ENCODE measurements around the gene MYO1E. TPM values are rescaled to one million over a fixed set of nuclear protein-coding genes. Genes with fewer than 3 reads are reported as not detected.

The MYO1E gene
- total RNA-seq, 6 experiments from 2014 or later: 108 to 142 (median 115) TPM

DNA sequence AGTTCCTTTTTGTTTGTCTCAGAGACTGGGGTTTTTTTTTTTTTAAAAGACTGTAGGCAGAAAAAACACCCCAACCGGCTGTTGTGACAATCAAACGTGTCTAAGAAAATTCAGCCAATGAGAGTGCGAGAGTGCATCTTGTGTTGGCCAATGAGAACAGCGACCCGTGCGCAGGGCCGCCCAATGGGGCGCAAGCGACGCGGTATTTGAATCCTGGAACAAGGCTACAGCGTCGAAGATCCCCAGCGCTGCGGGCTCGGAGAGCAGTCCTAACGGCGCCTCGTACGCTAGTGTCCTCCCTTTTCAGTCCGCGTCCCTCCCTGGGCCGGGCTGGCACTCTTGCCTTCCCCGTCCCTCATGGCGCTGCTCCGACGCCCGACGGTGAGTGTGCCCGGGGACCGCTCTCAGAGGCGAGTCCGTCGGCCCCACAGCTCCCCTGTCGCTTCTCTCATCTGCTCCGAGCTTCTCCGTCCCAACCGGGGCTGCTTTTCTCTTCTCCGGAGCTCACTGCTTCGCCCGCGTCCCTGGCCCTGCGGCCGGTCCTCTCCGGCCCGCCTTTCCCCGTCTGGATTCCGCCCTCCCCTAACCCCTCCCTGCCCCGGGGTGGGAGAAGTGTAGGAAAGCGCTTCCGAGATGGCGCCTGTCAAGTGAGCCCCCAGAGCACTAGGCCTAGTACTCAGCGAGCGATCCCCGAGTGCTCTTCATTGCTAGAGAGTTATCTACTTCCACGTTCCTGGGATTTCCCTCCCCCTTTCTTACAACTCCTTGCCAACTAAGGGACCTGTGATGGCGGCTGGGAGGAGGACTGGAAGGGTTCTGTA is 267.5 kb downstream of the MYO1E start, which contains the start of gene CCNB2:
Gene CCNB2, plus strand, starts transcription at position 235 of the 821 bp plus-strand sequence. Its CDS starts 123 bp downstream, at position 358.
- no peaks in the 10 kb centered on the region for H3K9me3 Mint-ChIP-seq

DNA sequence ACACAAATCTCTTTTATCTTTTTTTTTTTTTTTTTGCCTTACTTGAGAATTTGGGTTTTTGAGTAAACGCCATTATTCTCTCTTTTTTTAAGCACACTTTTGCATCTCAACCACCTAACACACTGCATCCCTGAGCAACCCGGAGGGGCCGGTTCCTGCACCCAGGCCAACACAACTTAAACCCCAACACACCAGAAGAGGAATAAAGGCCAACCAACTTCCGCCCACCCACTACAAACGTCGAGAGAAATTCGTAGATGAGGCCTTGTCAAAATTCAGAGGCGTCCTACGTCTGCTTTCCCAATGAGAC is 268.1 kb downstream of the MYO1E start:
- H3K36me3 Mint-ChIP-seq (ENCODE audit: low read depth): peaks cover 20% of the 10 kb centered on the region
- H3K4me1 Mint-ChIP-seq (ENCODE audit: low read depth): peaks cover 22% of the 10 kb centered on the region
- TF ChIP-seq CTCF (IDR thresholded peaks at IDR 0.05): no peak
- H3K4me3 Mint-ChIP-seq: peak overlapping the region; percentile 97
- H3K27me3 Mint-ChIP-seq (ENCODE audit: insufficient read depth): peaks cover 6% of the 10 kb centered on the region
- no peaks in the 10 kb centered on the region for H3K9me3 Mint-ChIP-seq
- H3K27ac Mint-ChIP-seq: peak overlapping the region; percentile 99
- DNase-seq: no peak

More for the DNA sequence above, 267.5 kb downstream of the MYO1E start, which contains the start of gene CCNB2:
- peak within 1 kb of the TSS; percentile 97 for H3K4me3 Mint-ChIP-seq
- TF ChIP-seq CTCF (IDR thresholded peaks at IDR 0.05): no peak
- DNase-seq: peak; percentile 94
- peaks cover 22% of the 10 kb centered on the region for H3K4me1 Mint-ChIP-seq (ENCODE audit: low read depth)
- peak within 1 kb of the TSS; percentile 99 for H3K27ac Mint-ChIP-seq
- peaks cover 20% of the 10 kb centered on the region for H3K36me3 Mint-ChIP-seq (ENCODE audit: low read depth)
- peaks cover 6% of the 10 kb centered on the region for H3K27me3 Mint-ChIP-seq (ENCODE audit: insufficient read depth)

DNA sequence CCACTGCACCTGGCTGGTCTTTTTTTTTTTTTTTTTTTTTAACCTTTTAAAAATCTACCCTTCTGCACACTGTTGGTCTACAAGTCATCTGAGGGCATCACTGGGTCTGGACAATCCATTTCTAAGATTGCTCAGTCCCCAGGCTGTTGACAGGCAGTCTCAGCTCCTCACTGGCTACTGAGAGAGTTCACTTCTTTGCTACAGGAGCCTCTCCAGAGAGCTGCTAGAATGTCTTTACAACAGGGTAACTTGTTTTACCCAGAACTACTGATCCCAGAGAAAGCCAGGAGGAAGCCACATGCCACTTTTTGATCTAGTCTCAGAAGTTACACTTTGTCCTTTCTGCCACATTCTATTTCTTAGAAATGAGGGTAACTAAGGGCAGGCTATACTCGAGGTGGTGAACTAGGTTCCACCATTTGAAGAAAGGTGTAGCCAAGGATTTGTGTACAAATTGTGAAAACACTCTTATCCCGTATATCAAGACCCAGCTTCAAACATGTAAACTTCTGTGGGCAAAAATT is 273.4 kb downstream of the MYO1E start:
- peaks cover 1% of the 10 kb centered on the region; the same call in 1 of the 2 replicates for H3K27me3 Mint-ChIP-seq (ENCODE audit: insufficient read depth)
- no peaks in the 10 kb centered on the region for H3K9me3 Mint-ChIP-seq
- no peak overlapping the region for H3K27ac Mint-ChIP-seq
- no peak for TF ChIP-seq CTCF (IDR thresholded peaks at IDR 0.05)
- no peak for DNase-seq
- H3K4me1 Mint-ChIP-seq (ENCODE audit: low read depth): peaks cover 3% of the 10 kb centered on the region
- H3K36me3 Mint-ChIP-seq (ENCODE audit: low read depth): no peaks in the 10 kb centered on the region; the same call in 1 of the 2 replicates
- H3K4me3 Mint-ChIP-seq: no peak overlapping the region

DNA sequence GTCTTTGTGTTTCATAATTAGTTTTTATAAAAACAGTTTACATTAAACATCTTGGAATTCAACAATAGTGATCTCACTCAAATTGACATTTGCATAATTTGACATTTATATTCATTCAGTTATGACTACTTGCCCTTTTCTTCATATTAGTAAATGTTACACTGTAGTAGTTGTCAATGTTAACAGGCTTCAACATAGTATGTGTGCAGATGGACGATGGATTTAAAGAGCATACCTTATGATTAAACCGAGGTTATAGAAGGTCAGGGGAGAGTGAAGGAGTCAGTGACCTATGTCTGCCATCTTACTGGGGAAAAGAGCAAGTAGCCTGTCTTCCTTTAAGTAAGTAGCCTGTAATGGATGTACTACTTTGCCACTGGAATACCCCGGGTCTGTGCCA is 276.2 kb downstream of the MYO1E start:
- Mint-ChIP-seq H3K36me3 (ENCODE audit: low read depth) (peaks cover 5% of the 10 kb centered on the region; the same call in 1 of the 2 replicates), H3K4me1 (ENCODE audit: low read depth) (no peaks in the 10 kb centered on the region), H3K27ac (no peak overlapping the region), H3K27me3 (ENCODE audit: insufficient read depth) (no peaks in the 10 kb centered on the region), H3K4me3 (no peak overlapping the region), H3K9me3 (no peaks in the 10 kb centered on the region)
- DNase-seq: no peak
- no peak for TF ChIP-seq CTCF (IDR thresholded peaks at IDR 0.05)

DNA sequence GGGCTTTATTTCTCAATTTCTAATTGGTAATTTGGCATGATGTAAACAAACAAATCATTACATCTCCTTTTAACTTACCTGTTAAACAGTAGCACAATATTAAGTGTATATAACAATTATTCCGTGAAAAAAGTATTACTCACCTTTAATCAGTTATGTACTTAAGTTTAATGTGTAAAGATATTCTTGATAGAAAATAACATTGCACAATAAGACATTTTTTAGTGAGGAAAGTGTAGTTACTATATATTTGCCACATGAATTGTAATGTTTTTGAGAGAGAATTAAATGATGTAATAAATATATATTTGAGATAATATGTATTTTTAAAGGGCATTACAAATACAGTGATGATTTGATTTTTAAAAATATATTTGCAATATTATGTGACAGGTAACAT is 278.6 kb downstream of the MYO1E start:
- no peak for DNase-seq
- H3K4me1 Mint-ChIP-seq (ENCODE audit: low read depth): no peaks in the 10 kb centered on the region
- TF ChIP-seq CTCF (IDR thresholded peaks at IDR 0.05): no peak
- H3K27ac Mint-ChIP-seq: no peak overlapping the region
- H3K4me3 Mint-ChIP-seq: no peak overlapping the region
- H3K27me3 Mint-ChIP-seq (ENCODE audit: insufficient read depth): no peaks in the 10 kb centered on the region
- H3K36me3 Mint-ChIP-seq (ENCODE audit: low read depth): peaks cover 5% of the 10 kb centered on the region; the same call in 1 of the 2 replicates
- H3K9me3 Mint-ChIP-seq: no peaks in the 10 kb centered on the region
